Suppressor macrophage treated with lipopolysaccharide for 1 hour (primary cell): Measurements from ENCODE around the gene FN1.

Experiments
- DNase-seq, 3 donors: peaks; one replicate each; pipeline ENCODE4 v3.0.0-alpha.2; 2020 to 2022

The FN1 gene

GRCh38 chr2:215324811-215325210, 111.1 kb downstream of the FN1 start:
- no peak for DNase-seq

GRCh38 chr2:215320679-215321078, 115.2 kb downstream of the FN1 start:
- DNase-seq, result no peak

- DNase-seq, result no peak
Measured at GRCh38 chr2:215320102-215320501, 115.8 kb downstream of the FN1 start.

GRCh38 chr2:215319500-215319899, 116.4 kb downstream of the FN1 start:
- no peak for DNase-seq

GRCh38 chr2:215316336-215316735, 119.5 kb downstream of the FN1 start:
- peak; percentile 9 to 33 (median 22) for DNase-seq

GRCh38 chr2:215315301-215315700, 120.6 kb downstream of the FN1 start:
- no peak for DNase-seq

- DNase-seq, result no peak
Measured at GRCh38 chr2:215314896-215315295, 121.0 kb downstream of the FN1 start.

- DNase-seq, result no peak
Measured at GRCh38 chr2:215313255-215313613, 122.6 kb downstream of the FN1 start.

GRCh38 chr2:215311625-215312396, 124.1 kb downstream of the FN1 start, which contains the start of gene ATIC:
Gene ATIC (plus strand): TSS chr2:215312059. CDS start chr2:215312143, 84 bp downstream.
- peak; percentile 91 to 96 (median 96) for DNase-seq

GRCh38 chr2:215311259-215311624, 124.6 kb downstream of the FN1 start:
- DNase-seq, result peak in 1 of 3 donors; percentile 6
